HEK293 (cell line): Measurements from ENCODE around the gene ABTB2.

Source experiments
- CTCF ChIA-PET: fragments of 350-600 bp; formaldehyde crosslinking; extraction: SDS; loops from one replicate; lab custom pipeline; 2021; ENCODE audit warnings: antibody characterized with exemption; lab: Yijun Ruan, JAX
- POLR2A ChIA-PET: fragments of 300-600 bp; formaldehyde crosslinking; extraction: SDS; loops from one replicate; lab custom pipeline; 2020; ENCODE audit warnings: antibody characterized with exemption, inconsistent platforms; lab: Yijun Ruan, JAX
- H3K27ac ChIP-seq: fragments of 200-500 bp; sonication (Bioruptor generic); 2 replicates; pipeline ENCODE4 v1.5.1; 2014; ENCODE audit warnings: low read depth, low read length, control low read depth, inconsistent platforms; ENCODE audit errors: extremely low read depth
- H3K36me3 ChIP-seq, 2 experiments: fragments of 200-500 bp in 1 of 2; sonication (Bioruptor generic) in 1 of 2; 1 replicate in 1 of 2; 2 replicates in 1 of 2; pipeline ENCODE4 v1.5.1; 2014 to 2017; ENCODE audit warnings: inconsistent platforms in 2 of 2, low read length in 2 of 2; ENCODE audit not compliant: control insufficient read depth in 2 of 2, insufficient read depth in 1 of 2
- H3K4me1 ChIP-seq: fragments of 200-500 bp; sonication (Bioruptor generic); 2 replicates; pipeline ENCODE4 v1.5.1; 2014; ENCODE audit warnings: mild to moderate bottlenecking, low read length, inconsistent platforms; ENCODE audit not compliant: control insufficient read depth, insufficient read depth
- H3K4me3 ChIP-seq: 2 replicates; pipeline ENCODE4 v1.5.1; 2011; ENCODE audit warnings: low read depth, mild to moderate bottlenecking, control low read depth, low read length, moderate library complexity
- H3K9me3 ChIP-seq: fragments of 200-500 bp; sonication (Bioruptor generic); 2 replicates; pipeline ENCODE4 v1.5.1; 2014; ENCODE audit warnings: low read depth, low read length, inconsistent platforms; ENCODE audit not compliant: control insufficient read depth, insufficient read depth
- GLI4 ChIP-seq: fragments of 450-650 bp; formaldehyde crosslinking; IDR thresholded peaks from 2 replicates; pipeline ENCODE4 v1.5.1; 2016; ENCODE audit warnings: missing biosample characterization, missing genetic modification characterization
- HOXD13 ChIP-seq: sonication (generic); formaldehyde crosslinking; IDR thresholded peaks from 2 replicates; pipeline ENCODE4 v1.8.0; 2022; ENCODE audit warnings: missing genetic modification reagents, borderline replicate concordance
- KLF1 ChIP-seq: fragments of 450-650 bp; formaldehyde crosslinking; IDR thresholded peaks from 2 replicates; pipeline ENCODE4 v1.5.1; 2016; ENCODE audit warnings: missing biosample characterization, missing genetic modification characterization
- KLF16 ChIP-seq: fragments of 450-650 bp; formaldehyde crosslinking; IDR thresholded peaks from 2 replicates; pipeline ENCODE4 v1.5.1; 2017; ENCODE audit warnings: missing biosample characterization, missing genetic modification characterization
- MEIS1 ChIP-seq: sonication (generic); formaldehyde crosslinking; IDR thresholded peaks from 2 replicates; pipeline ENCODE4 v1.8.1; 2022; ENCODE audit warnings: missing genetic modification reagents, mild to moderate bottlenecking, borderline replicate concordance
- SP2 ChIP-seq: fragments of 450-650 bp; formaldehyde crosslinking; IDR thresholded peaks from 2 replicates; pipeline ENCODE4 v1.5.1; 2016; ENCODE audit warnings: missing biosample characterization, missing genetic modification characterization
- ZBTB7A ChIP-seq: fragments of 450-650 bp; formaldehyde crosslinking; IDR thresholded peaks from 2 replicates; pipeline ENCODE4 v1.5.1; 2016; ENCODE audit warnings: low read depth, missing biosample characterization, missing genetic modification characterization
- ZNF132 ChIP-seq: fragments of 450-650 bp; formaldehyde crosslinking; IDR thresholded peaks from 2 replicates; pipeline ENCODE4 v1.5.1; 2017; ENCODE audit warnings: missing biosample characterization, missing genetic modification characterization, borderline replicate concordance
- ZNF211 ChIP-seq: fragments of 450-650 bp; formaldehyde crosslinking; IDR thresholded peaks from 2 replicates; pipeline ENCODE4 v1.5.1; 2016; ENCODE audit warnings: low read depth, missing biosample characterization, missing genetic modification characterization
- ZNF239 ChIP-seq: fragments of 450-650 bp; formaldehyde crosslinking; IDR thresholded peaks from 2 replicates; pipeline ENCODE4 v1.5.1; 2016; ENCODE audit warnings: missing biosample characterization, missing genetic modification characterization
- ZNF341 ChIP-seq: fragments of 450-650 bp; formaldehyde crosslinking; IDR thresholded peaks from 2 replicates; pipeline ENCODE4; 2016; ENCODE audit warnings: low read depth, missing biosample characterization, missing genetic modification characterization
- ZNF350 ChIP-seq: fragments of 450-650 bp; formaldehyde crosslinking; IDR thresholded peaks from 2 replicates; pipeline ENCODE4 v1.5.0; 2017; ENCODE audit warnings: missing biosample characterization, mild to moderate bottlenecking, missing genetic modification characterization
- ZNF433 ChIP-seq: fragments of 450-650 bp; formaldehyde crosslinking; IDR thresholded peaks from 2 replicates; pipeline ENCODE4 v1.5.1; 2016; ENCODE audit warnings: missing biosample characterization, missing genetic modification characterization, low read depth
- ZNF48 ChIP-seq: fragments of 450-650 bp; formaldehyde crosslinking; IDR thresholded peaks from 2 replicates; pipeline ENCODE4 v1.5.1; 2016; ENCODE audit warnings: missing biosample characterization, missing genetic modification characterization
- ZNF558 ChIP-seq: fragments of 450-650 bp; formaldehyde crosslinking; IDR thresholded peaks from 2 replicates; pipeline ENCODE4 v1.5.1; 2016; ENCODE audit warnings: missing biosample characterization, missing genetic modification characterization
- ZNF561 ChIP-seq: fragments of 450-650 bp; IDR thresholded peaks from 2 replicates; pipeline ENCODE4 v1.5.1; 2018; ENCODE audit warnings: missing biosample characterization, missing genetic modification characterization, borderline replicate concordance
- ZNF585B ChIP-seq: fragments of 450-650 bp; formaldehyde crosslinking; IDR thresholded peaks from 2 replicates; pipeline ENCODE4 v1.5.1; 2016; ENCODE audit warnings: missing biosample characterization, missing genetic modification characterization
- ZNF623 ChIP-seq: fragments of 450-650 bp; formaldehyde crosslinking; IDR thresholded peaks from 2 replicates; pipeline ENCODE4 v1.5.1; 2016; ENCODE audit warnings: missing biosample characterization, missing genetic modification characterization
- ZNF626 ChIP-seq: fragments of 450-650 bp; sonication (Bioruptor Pico); formaldehyde crosslinking; IDR thresholded peaks from 2 replicates; pipeline ENCODE4 v1.5.1; 2018; ENCODE audit warnings: missing biosample characterization, missing genetic modification characterization, inconsistent platforms
- TF ChIP-seq, protein P1 (sequence below): fragments of 450-650 bp; formaldehyde crosslinking; IDR thresholded peaks from 2 replicates; pipeline ENCODE4 v1.5.1; 2016; ENCODE audit warnings: missing biosample characterization, missing genetic modification characterization
- TF ChIP-seq, protein P2 (sequence below): fragments of 450-650 bp; formaldehyde crosslinking; conservative IDR thresholded peaks from 2 replicates; pipeline ENCODE4 v1.5.1; 2016; ENCODE audit warnings: low read depth, missing biosample characterization, missing genetic modification characterization
- TF ChIP-seq, protein P3 (sequence below): fragments of 450-650 bp; IDR thresholded peaks from 2 replicates; pipeline ENCODE4 v1.5.1; 2018; ENCODE audit warnings: missing biosample characterization, missing genetic modification characterization

ABTB2 gene

DNA sequence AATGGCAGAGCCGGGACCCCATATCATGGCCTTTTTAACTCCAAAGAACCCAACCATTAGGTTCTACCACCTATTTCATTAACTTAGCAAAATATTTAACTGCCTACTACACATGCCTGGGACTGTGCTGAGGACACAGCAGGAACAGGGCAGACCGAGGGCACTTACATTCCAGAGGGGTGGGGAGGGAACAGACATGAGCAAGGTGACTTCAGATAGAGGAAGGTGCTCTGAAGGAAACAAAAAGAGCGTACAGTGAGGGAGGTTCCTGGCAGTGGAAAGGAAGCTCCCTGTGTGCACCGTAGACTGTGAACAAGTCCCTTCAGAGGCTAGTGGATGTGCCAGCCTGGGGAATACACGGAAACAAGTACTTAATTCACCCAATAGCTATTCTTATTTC, 169.6 kb downstream of the ABTB2 start:
- Histone ChIP-seq H3K4me1 (no peaks in the 10 kb centered on the region), H3K27ac (no peak overlapping the region), H3K4me3 (no peak overlapping the region), H3K36me3 (no peaks in the 10 kb centered on the region), H3K9me3 (no peaks in the 10 kb centered on the region)
- TF ChIP-seq KLF1 (tag by site-specific recombination) (no peak), HOXD13 (CRISPR knock-in tag) (no peak), ZNF585B (no peak), KLF16 (no peak)
- ChIA-PET POLR2A (no interaction called here), CTCF (interaction anchor here (0.6 to 3.3 kb wide), 5 partner anchors 14 to 380 kb away, joined by 3 to 12 read pairs (median 3); no protein-coding TSS in a partner anchor)

DNA sequence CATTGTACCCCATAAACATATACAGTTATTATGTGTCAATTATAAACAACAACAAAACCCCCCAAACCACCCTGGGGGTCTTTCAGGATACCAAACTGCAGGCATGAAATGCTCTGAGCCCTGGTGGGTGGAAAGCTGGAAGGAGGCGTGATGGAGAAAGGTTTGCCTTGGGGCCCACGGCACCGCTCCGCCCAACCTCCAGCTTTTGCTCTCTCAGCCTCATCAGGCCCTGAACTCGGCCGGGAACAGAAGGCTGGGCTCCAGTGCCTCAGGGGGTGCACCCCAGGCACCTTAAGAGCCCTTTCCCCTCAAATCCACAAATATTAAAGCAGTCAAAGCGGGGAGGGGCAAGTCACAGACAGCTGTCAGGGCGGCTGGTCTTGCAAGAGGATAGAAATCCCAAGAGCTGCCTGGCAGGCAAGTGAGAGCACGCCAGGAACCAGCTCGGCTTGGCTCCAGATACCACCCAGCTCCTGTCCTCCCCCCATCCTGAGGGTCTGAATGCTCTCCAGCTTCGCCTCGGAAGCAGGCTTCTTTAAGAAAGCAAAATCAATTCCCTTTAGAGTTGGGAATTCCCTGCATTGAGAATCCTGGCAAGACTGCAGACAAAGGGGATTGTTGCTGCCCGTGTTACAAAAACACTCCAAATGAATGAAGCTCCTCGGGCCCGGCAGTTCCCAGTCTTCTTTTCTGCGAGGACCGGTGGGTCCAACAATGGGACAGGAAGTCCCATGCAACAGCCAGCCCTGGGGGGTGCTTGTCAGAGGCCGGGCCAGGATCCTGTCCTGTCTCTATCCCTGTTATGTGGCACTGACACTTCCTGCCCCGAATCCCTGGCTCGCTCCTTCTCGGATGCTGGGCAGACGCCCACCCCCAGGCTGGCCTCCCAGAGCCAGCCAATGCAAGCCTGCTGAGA, 171.6 kb downstream of the ABTB2 start:
- no peak overlapping the region for H3K27ac ChIP-seq

More for the DNA sequence above, 171.6 kb downstream of the ABTB2 start:
- ChIA-PET POLR2A (interaction anchor here (1.0 kb wide), 1 partner anchor 172 kb away, joined by 3 read pairs; the partner anchor contains the start of gene ABTB2), CTCF (interaction anchor here (0.8 to 3.3 kb wide), 5 partner anchors 12 to 198 kb away, joined by 3 to 12 read pairs (median 4); partner anchors contain the start of gene ABTB2)
- TF ChIP-seq ZNF626: no peak
- TF ChIP-seq, protein P1, sequence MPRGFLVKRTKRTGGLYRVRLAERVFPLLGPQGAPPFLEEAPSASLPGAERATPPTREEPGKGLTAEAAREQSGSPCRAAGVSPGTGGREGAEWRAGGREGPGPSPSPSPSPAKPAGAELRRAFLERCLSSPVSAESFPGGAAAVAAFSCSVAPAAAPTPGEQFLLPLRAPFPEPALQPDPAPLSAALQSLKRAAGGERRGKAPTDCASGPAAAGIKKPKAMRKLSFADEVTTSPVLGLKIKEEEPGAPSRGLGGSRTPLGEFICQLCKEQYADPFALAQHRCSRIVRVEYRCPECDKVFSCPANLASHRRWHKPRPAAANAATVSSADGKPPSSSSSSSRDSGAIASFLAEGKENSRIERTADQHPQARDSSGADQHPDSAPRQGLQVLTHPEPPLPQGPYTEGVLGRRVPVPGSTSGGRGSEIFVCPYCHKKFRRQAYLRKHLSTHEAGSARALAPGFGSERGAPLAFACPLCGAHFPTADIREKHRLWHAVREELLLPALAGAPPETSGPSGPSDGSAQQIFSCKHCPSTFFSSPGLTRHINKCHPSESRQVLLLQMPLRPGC (tag by site-specific recombination): no peak
- TF ChIP-seq ZNF561: no peak
- no peak for TF ChIP-seq ZNF558 (tag by site-specific recombination)
- TF ChIP-seq ZNF433 (tag by site-specific recombination): no peak
- no peak for TF ChIP-seq ZNF623
- no peak for TF ChIP-seq MEIS1 (CRISPR knock-in tag)
- no peak for TF ChIP-seq SP2 (tag by site-specific recombination)
- TF ChIP-seq ZNF211: no peak
- no peak for TF ChIP-seq ZNF239 (tag by site-specific recombination)
- TF ChIP-seq ZNF350 (tag by site-specific recombination): no peak
- TF ChIP-seq, protein P2, sequence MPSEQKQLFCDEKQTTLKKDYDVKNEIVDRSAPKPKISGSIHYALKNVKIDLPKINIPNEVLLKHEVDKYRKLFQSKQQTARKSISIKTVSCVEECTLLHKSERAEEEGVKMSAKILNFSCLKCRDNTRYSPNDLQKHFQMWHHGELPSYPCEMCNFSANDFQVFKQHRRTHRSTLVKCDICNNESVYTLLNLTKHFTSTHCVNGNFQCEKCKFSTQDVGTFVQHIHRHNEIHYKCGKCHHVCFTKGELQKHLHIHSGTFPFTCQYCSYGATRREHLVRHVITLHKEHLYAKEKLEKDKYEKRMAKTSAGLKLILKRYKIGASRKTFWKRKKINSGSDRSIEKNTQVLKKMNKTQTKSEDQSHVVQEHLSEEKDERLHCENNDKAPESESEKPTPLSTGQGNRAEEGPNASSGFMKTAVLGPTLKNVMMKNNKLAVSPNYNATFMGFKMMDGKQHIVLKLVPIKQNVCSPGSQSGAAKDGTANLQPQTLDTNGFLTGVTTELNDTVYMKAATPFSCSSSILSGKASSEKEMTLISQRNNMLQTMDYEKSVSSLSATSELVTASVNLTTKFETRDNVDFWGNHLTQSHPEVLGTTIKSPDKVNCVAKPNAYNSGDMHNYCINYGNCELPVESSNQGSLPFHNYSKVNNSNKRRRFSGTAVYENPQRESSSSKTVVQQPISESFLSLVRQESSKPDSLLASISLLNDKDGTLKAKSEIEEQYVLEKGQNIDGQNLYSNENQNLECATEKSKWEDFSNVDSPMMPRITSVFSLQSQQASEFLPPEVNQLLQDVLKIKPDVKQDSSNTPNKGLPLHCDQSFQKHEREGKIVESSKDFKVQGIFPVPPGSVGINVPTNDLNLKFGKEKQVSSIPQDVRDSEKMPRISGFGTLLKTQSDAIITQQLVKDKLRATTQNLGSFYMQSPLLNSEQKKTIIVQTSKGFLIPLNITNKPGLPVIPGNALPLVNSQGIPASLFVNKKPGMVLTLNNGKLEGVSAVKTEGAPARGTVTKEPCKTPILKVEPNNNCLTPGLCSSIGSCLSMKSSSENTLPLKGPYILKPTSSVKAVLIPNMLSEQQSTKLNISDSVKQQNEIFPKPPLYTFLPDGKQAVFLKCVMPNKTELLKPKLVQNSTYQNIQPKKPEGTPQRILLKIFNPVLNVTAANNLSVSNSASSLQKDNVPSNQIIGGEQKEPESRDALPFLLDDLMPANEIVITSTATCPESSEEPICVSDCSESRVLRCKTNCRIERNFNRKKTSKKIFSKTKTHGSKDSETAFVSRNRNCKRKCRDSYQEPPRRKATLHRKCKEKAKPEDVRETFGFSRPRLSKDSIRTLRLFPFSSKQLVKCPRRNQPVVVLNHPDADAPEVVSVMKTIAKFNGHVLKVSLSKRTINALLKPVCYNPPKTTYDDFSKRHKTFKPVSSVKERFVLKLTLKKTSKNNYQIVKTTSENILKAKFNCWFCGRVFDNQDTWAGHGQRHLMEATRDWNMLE (tag by site-specific recombination): no peak
- no peak for TF ChIP-seq ZBTB7A (tag by site-specific recombination)
- TF ChIP-seq ZNF341 (tag by site-specific recombination): no peak
- no peak for TF ChIP-seq GLI4 (tag by site-specific recombination)
- TF ChIP-seq ZNF48 (tag by site-specific recombination): no peak
- no peak for TF ChIP-seq ZNF132 (tag by site-specific recombination)
- TF ChIP-seq, protein P3, sequence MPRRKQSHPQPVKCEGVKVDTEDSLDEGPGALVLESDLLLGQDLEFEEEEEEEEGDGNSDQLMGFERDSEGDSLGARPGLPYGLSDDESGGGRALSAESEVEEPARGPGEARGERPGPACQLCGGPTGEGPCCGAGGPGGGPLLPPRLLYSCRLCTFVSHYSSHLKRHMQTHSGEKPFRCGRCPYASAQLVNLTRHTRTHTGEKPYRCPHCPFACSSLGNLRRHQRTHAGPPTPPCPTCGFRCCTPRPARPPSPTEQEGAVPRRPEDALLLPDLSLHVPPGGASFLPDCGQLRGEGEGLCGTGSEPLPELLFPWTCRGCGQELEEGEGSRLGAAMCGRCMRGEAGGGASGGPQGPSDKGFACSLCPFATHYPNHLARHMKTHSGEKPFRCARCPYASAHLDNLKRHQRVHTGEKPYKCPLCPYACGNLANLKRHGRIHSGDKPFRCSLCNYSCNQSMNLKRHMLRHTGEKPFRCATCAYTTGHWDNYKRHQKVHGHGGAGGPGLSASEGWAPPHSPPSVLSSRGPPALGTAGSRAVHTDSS: no peak
- Histone ChIP-seq H3K9me3 (no peaks in the 10 kb centered on the region), H3K36me3 (no peaks in the 10 kb centered on the region), H3K4me1 (no peaks in the 10 kb centered on the region), H3K4me3 (no peak overlapping the region)
